ENCODE results near the gene PKN1. TPM values are rescaled to one million over a fixed set of nuclear protein-coding genes. Genes with fewer than 3 reads are reported as not detected.
A peak's percentile ranks its signal among the peaks of the same experiment; 100 is the strongest.

Gene PKN1
- total RNA-seq, 3 donors from 2014 or later (not counting 1 experiment from before 2014, with no cell fraction given), result 323 to 351 (median 350) TPM

DNA sequence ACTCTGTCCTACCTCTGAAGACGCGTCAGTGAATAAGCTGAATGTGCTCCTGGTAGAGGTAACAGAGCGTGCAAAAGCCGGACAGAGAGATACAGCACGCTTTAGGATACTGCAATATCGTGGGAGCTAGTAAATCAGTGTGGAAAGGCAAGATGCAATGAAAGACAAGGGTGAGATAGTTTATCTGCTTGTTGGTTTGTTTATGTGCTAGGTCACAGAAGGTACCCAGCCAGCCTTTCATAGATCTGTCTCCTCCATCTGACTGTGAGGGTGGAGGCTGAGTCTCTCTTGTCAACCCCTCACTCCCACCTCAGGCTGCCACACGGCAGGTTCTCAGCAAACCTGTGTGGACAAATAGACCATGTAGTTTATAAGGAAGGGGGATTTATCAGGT is 63.7 kb downstream of the PKN1 start:
- 87% methylated on average over 6 of the region's 7 CpGs for WGBS (ENCODE audit: insufficient coverage)
- H3K36me3 ChIP-seq (ENCODE audit: control insufficient read depth, insufficient read depth, low read length), result no peaks in the 10 kb centered on the region
- H3K9me3 Mint-ChIP-seq, result no peaks in the 10 kb centered on the region
- peaks cover 15 to 35% of the 10 kb centered on the region in 2 donors for H3K4me1 Mint-ChIP-seq
- no peaks in the 10 kb centered on the region for H3K9me3 ChIP-seq (ENCODE audit: control insufficient read depth, insufficient read depth, low read length)
- no peaks in the 10 kb centered on the region for H3K27me3 ChIP-seq (ENCODE audit: control insufficient read depth, insufficient read depth, low read length)
- intact Hi-C loops (cut with micrococcal nuclease), result no loop called here
- no peak for ATAC-seq
- no peak overlapping the region for H3K4me3 ChIP-seq (ENCODE audit: low read length)
- peak overlapping the region; percentile 80 for H3K4me3 Mint-ChIP-seq
- H3K36me3 Mint-ChIP-seq, result no peaks in the 10 kb centered on the region
- H3K27me3 Mint-ChIP-seq (ENCODE audit: low read depth in 2 of 2), result no peaks in the 10 kb centered on the region
- H3K27ac ChIP-seq (ENCODE audit: low read length), result no peak overlapping the region
- DNase-seq, result no peak
- TF ChIP-seq, protein P1, sequence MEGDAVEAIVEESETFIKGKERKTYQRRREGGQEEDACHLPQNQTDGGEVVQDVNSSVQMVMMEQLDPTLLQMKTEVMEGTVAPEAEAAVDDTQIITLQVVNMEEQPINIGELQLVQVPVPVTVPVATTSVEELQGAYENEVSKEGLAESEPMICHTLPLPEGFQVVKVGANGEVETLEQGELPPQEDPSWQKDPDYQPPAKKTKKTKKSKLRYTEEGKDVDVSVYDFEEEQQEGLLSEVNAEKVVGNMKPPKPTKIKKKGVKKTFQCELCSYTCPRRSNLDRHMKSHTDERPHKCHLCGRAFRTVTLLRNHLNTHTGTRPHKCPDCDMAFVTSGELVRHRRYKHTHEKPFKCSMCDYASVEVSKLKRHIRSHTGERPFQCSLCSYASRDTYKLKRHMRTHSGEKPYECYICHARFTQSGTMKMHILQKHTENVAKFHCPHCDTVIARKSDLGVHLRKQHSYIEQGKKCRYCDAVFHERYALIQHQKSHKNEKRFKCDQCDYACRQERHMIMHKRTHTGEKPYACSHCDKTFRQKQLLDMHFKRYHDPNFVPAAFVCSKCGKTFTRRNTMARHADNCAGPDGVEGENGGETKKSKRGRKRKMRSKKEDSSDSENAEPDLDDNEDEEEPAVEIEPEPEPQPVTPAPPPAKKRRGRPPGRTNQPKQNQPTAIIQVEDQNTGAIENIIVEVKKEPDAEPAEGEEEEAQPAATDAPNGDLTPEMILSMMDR (IDR thresholded peaks at IDR 0.05), result no peak
- peak overlapping the region; percentile 26 to 78 for H3K27ac Mint-ChIP-seq
- peaks cover 24% of the 10 kb centered on the region for H3K4me1 ChIP-seq (ENCODE audit: control insufficient read depth, insufficient read depth, low read length)

DNA sequence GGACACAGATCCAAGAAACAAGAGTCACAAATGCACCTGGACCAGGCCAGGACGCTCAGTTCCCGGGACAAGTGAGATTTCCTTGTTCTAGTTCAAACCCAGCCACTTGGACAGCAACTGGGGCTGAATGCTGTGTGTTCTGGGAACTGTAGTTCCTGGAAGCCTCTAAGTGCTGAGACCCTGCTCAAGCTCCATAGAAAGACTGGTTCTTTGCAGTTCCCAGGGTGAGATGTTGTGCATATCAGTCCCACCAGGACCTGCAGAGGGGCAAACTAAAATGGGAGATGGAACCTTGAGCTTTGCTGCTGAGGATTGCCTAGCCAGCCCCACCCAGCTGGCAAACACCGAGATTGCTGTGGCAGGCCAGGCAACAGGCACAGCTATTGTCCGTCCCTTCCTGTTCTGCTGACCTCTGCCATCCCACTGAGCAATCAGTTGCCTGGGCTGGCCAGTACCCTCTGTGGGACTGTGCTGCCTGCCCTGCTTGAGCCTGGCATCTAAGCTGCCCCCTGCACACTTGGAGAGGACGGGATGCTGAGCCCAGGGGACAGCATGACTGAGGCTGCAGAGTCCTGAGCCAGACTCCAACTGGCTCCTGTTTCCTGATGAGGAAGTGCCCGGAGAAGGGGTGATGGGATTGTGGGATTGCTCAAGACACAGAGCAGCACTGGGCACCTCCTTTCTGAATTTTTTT is 64.3 kb downstream of the PKN1 start:
- Mint-ChIP-seq H3K36me3 (no peaks in the 10 kb centered on the region), H3K9me3 (no peaks in the 10 kb centered on the region), H3K4me1 (peaks cover 15 to 35% of the 10 kb centered on the region in 2 donors), H3K4me3 (peak overlapping the region; percentile 80), H3K27me3 (ENCODE audit: low read depth in 2 of 2) (no peaks in the 10 kb centered on the region), H3K27ac (peak overlapping the region in 1 of 2 donors; percentile 26)
- Histone ChIP-seq H3K27ac (ENCODE audit: low read length) (no peak overlapping the region), H3K27me3 (ENCODE audit: control insufficient read depth, insufficient read depth, low read length) (no peaks in the 10 kb centered on the region), H3K36me3 (ENCODE audit: control insufficient read depth, insufficient read depth, low read length) (no peaks in the 10 kb centered on the region), H3K4me1 (ENCODE audit: control insufficient read depth, insufficient read depth, low read length) (peaks cover 24% of the 10 kb centered on the region), H3K9me3 (ENCODE audit: control insufficient read depth, insufficient read depth, low read length) (no peaks in the 10 kb centered on the region), H3K4me3 (ENCODE audit: low read length) (no peak overlapping the region)
- DNase-seq (no peak), ATAC-seq (no peak)
- TF ChIP-seq, protein P1 (IDR thresholded peaks at IDR 0.05), result no peak
- intact Hi-C loops (cut with micrococcal nuclease), result no loop called here
- 94% methylated on average over 6 of the region's 6 CpGs for WGBS (ENCODE audit: insufficient coverage)

DNA sequence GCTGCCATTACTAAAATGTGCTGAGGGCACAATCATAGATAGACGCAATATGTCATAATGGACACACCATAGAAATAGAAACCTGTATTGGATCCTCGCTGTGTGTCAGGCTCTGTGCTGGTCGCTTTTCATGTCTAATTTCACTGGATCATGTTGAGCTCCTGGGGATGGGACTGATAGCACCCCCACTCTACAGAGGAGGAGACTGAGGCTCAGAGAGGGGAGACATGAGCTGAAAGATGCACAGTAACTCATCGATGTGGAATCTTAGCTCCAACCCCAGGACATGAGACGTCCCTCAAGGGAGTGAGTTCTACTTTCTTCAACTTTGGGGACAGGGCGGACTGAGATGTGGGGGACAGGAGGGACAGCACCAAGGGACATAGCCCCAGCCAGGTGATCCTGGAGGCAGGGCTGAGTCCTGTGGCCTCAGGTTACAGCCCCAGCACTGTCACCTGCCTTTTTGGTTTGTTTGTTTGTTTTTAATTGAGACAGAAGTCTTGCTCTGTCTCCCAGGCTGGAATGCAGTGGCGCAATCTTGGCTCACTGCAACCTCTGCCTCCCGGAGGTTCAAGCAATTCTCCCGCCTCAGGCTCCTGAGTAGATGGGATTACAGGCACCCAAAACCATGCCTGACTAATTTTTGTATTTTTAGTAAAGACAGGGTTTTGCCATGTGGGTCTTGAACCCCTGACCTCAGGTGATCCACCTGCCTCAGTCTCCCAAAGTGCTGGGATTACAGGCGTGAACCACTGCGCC is 69.4 kb downstream of the PKN1 start:
- Histone ChIP-seq H3K9me3 (ENCODE audit: control insufficient read depth, insufficient read depth, low read length) (no peaks in the 10 kb centered on the region), H3K27ac (ENCODE audit: low read length) (no peak overlapping the region), H3K4me3 (ENCODE audit: low read length) (no peak overlapping the region), H3K4me1 (ENCODE audit: control insufficient read depth, insufficient read depth, low read length) (peaks cover 28% of the 10 kb centered on the region), H3K27me3 (ENCODE audit: control insufficient read depth, insufficient read depth, low read length) (no peaks in the 10 kb centered on the region), H3K36me3 (ENCODE audit: control insufficient read depth, insufficient read depth, low read length) (no peaks in the 10 kb centered on the region)
- Mint-ChIP-seq H3K27ac (no peak overlapping the region), H3K9me3 (no peaks in the 10 kb centered on the region), H3K27me3 (ENCODE audit: low read depth in 2 of 2) (peaks cover 0 to 2% of the 10 kb centered on the region in 2 donors), H3K4me1 (peaks cover 11 to 15% of the 10 kb centered on the region in 2 donors), H3K36me3 (no peaks in the 10 kb centered on the region), H3K4me3 (no peak overlapping the region)
- TF ChIP-seq, protein P1 (IDR thresholded peaks at IDR 0.05), result no peak
- ATAC-seq (no peak), DNase-seq (no peak)
- 87% methylated on average over 11 of the region's 11 CpGs for WGBS (ENCODE audit: insufficient coverage)
- intact Hi-C loops (cut with micrococcal nuclease), result no loop called here
